ENCODE results near the gene VTI1A.

- no peak for TF ChIP-seq CTCF (IDR thresholded peaks at IDR 0.05; ENCODE audit: low read depth, low read length, missing input control)
- no peak for TF ChIP-seq NR2F2 (IDR thresholded peaks at IDR 0.05)
- TF ChIP-seq EGR1 (IDR thresholded peaks at IDR 0.05; ENCODE audit: low read depth in 2 of 2): no peak
- no peak for TF ChIP-seq MAX (IDR thresholded peaks at IDR 0.05)
Observed at GRCh38 chr10:112526906-112527305, 79.9 kb downstream of the VTI1A start.

Measured in liver (tissue), 3 donors.